SU-DHL-6 (cell line): ENCODE results near the gene PTRH1.

ENCODE experiments used
- EZH2phosphoT487 ChIP-seq: fragments of 200-600 bp; sonication (generic), shearing (Covaris generic); conservative IDR thresholded peaks from 2 replicates; pipeline ENCODE4 v1.6.1; 2018; ENCODE audit warnings: mild to moderate bottlenecking, antibody characterized with exemption, low read length, moderate library complexity, mixed read lengths
- TF ChIP-seq, protein P1 (sequence below): fragments of 200-600 bp; sonication (generic); IDR thresholded peaks from one replicate; pipeline ENCODE4 v1.5.1; 2017; ENCODE audit warnings: antibody characterized with exemption, mild to moderate bottlenecking, low read length, moderate library complexity; ENCODE audit not compliant: insufficient read depth, poor library complexity, severe bottlenecking

DNA sequence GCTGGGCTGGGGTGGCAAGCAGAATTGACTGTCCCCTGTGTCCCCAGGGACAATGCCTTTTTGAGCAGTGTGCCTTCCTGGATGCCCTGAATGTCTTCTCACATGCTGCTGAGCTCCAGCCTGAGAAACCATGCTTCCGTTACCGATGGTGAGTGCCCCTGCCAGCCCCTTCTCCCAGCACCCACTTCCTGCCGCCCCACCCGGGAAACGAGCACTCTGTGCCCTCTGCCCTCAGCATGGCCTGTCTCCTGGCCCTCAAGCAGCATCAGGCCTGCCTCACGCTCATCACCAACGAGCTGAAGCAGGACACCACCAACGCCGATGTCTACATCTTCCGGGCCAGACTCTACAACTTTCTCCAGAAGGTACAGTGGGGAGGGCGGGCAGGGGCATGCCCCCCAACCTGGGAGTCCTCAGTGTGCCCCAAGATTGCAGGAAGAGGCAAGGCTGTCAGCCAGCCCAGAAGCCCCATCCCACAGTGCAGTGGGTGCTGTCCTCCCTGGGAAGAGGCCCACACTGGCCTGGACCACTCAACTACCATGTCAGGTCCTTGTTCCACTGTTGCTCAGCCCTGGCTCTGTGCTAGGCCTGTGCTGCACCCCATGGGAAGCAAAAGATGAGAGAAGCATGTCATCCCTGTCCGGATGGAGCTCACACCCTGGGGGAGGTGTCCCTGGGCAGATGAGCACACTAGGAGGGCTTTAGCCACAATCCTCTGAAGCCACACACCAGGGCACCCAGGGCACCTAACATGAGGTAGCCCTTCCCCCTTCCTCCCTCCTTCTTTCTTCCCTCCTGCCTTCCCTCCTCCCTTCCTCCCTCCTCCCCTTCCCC lies 4.8 kb upstream of the PTRH1 start:
- TF ChIP-seq, protein P1, sequence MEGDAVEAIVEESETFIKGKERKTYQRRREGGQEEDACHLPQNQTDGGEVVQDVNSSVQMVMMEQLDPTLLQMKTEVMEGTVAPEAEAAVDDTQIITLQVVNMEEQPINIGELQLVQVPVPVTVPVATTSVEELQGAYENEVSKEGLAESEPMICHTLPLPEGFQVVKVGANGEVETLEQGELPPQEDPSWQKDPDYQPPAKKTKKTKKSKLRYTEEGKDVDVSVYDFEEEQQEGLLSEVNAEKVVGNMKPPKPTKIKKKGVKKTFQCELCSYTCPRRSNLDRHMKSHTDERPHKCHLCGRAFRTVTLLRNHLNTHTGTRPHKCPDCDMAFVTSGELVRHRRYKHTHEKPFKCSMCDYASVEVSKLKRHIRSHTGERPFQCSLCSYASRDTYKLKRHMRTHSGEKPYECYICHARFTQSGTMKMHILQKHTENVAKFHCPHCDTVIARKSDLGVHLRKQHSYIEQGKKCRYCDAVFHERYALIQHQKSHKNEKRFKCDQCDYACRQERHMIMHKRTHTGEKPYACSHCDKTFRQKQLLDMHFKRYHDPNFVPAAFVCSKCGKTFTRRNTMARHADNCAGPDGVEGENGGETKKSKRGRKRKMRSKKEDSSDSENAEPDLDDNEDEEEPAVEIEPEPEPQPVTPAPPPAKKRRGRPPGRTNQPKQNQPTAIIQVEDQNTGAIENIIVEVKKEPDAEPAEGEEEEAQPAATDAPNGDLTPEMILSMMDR: no peak
- no peak for TF ChIP-seq EZH2phosphoT487
